ENCODE results near the gene M1AP.

- no peak for TF ChIP-seq CTCF (IDR thresholded peaks at IDR 0.05; ENCODE audit: control extremely low read depth in 1 of 3, insufficient read depth in 1 of 3, low read depth in 1 of 3, low read length in 3 of 3)
- TF ChIP-seq SP2 (IDR thresholded peaks at IDR 0.05; ENCODE audit: low read length) = no peak
- TF ChIP-seq CTBP2 (IDR thresholded peaks at IDR 0.05; ENCODE audit: borderline replicate concordance, insufficient read depth, insufficient read length, low read length) = no peak
- TF ChIP-seq CHD2 (IDR thresholded peaks at IDR 0.05; ENCODE audit: low read length) = no peak
- TF ChIP-seq KDM4A (IDR thresholded peaks at IDR 0.05; ENCODE audit: low read depth, low read length, severe bottlenecking) = no peak
- TF ChIP-seq GABPA (IDR thresholded peaks at IDR 0.05; ENCODE audit: borderline replicate concordance, insufficient read depth, low read length) = no peak
- TF ChIP-seq HDAC6 (IDR thresholded peaks at IDR 0.05; ENCODE audit: low read depth, low read length) = no peak
- TF ChIP-seq EZH2 (IDR thresholded peaks at IDR 0.05; ENCODE audit: low read depth, low read length, severe bottlenecking) = no peak
- TF ChIP-seq FOSL1 (IDR thresholded peaks at IDR 0.05; ENCODE audit: insufficient read depth, low read depth, low read length) = no peak
- TF ChIP-seq CREB1 (IDR thresholded peaks at IDR 0.05) = no peak
- no peak for TF ChIP-seq SIRT6 (IDR thresholded peaks at IDR 0.05; ENCODE audit: low read length)
These were observed 7.4 kb upstream of the M1AP start for GRCh38 chr2:74655579-74655978.
